OCI-LY3 (cell line): Measurements from ENCODE around the gene KCNAB1.

Experiments
- H2AFZ ChIP-seq: fragments of 200-600, 300-600 bp; shearing (Covaris generic); 2 replicates; pipeline ENCODE4 v1.6.0; 2014; ENCODE audit warnings: antibody characterized with exemption, low read depth, low read length
- H3K27ac ChIP-seq: fragments of 200-600, 300-600 bp; sonication (generic); 2 replicates; pipeline ENCODE4 v1.5.1; 2014; ENCODE audit warnings: mild to moderate bottlenecking, low read length, moderate library complexity, mixed read lengths
- H3K27me3 ChIP-seq: fragments of 200-600, 300-600 bp; sonication (generic); 2 replicates; pipeline ENCODE4 v1.6.1; 2014; ENCODE audit warnings: low read depth, low read length, mixed read lengths
- H3K36me3 ChIP-seq: fragments of 200-600, 300-600 bp; sonication (generic); replicated peaks from 2 replicates; pipeline ENCODE3; 2014; ENCODE audit warnings: low read depth, low read length, mixed read lengths
- H3K4me1 ChIP-seq: fragments of 300-600, 200-600 bp; sonication (generic); 2 replicates; pipeline ENCODE4 v1.6.1; 2014; ENCODE audit warnings: low read length, mixed read lengths
- H3K4me2 ChIP-seq: fragments of 200-600, 300-600 bp; sonication (generic); 2 replicates; pipeline ENCODE4 v1.6.1; 2014; ENCODE audit warnings: low read length, mixed read lengths
- H3K4me3 ChIP-seq: fragments of 300-600, 200-600 bp; sonication (generic); 2 replicates; pipeline ENCODE4 v1.5.1; 2014; ENCODE audit warnings: antibody characterized with exemption, mild to moderate bottlenecking, low read length, moderate library complexity
- H3K79me2 ChIP-seq: fragments of 300-600, 200-600 bp; shearing (Covaris generic); 2 replicates; pipeline ENCODE4 v1.6.1; 2014; ENCODE audit warnings: mild to moderate bottlenecking, low read length, mixed read lengths
- H3K9ac ChIP-seq: fragments of 300-600, 200-600 bp; shearing (Covaris generic); 2 replicates; pipeline ENCODE4 v1.6.0; 2014; ENCODE audit warnings: mild to moderate bottlenecking, low read length, moderate library complexity
- H3K9me3 ChIP-seq: fragments of 200-600, 300-600 bp; shearing (Covaris generic); 2 replicates; pipeline ENCODE4 v1.6.1; 2014; ENCODE audit warnings: low read length, mixed read lengths; ENCODE audit not compliant: insufficient read depth
- H4K20me1 ChIP-seq: fragments of 200-600, 300-600 bp; sonication (generic); 2 replicates; pipeline ENCODE4 v1.6.1; 2016; ENCODE audit warnings: low read length, mixed read lengths; ENCODE audit not compliant: insufficient read depth
- EZH2phosphoT487 ChIP-seq: fragments of 200-600 bp; shearing (Covaris generic); IDR thresholded peaks from 2 replicates; pipeline ENCODE4 v1.6.1; 2018; ENCODE audit warnings: antibody characterized with exemption, mixed run types, low read depth
- TF ChIP-seq, protein P1 (sequence below): fragments of 200-600, 300-600 bp; sonication (generic); IDR thresholded peaks from 2 replicates; pipeline ENCODE4 v1.5.1; 2014; ENCODE audit warnings: antibody characterized with exemption, low read length, low read depth

The KCNAB1 gene

DNA sequence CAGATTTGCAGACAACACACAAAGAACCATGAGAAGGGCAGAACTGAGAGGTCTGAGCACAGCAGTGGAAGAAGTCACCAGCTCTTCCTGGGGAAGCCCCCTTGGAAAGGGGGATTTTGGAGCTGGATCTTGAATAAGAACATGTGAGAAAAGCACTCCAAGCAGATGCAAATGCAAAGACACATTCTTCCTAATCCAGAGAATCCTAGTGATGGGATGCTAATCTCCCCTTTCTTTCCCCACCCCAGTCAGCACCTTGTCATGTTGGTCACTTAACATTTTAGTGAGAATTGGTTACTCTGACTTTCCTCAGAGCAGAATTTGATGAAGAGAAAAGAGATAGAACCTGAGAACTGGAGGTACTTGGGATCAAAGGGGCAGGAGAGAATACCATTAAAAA is 286.0 kb downstream of the KCNAB1 start:
- H3K9ac ChIP-seq, result no peak overlapping the region

DNA sequence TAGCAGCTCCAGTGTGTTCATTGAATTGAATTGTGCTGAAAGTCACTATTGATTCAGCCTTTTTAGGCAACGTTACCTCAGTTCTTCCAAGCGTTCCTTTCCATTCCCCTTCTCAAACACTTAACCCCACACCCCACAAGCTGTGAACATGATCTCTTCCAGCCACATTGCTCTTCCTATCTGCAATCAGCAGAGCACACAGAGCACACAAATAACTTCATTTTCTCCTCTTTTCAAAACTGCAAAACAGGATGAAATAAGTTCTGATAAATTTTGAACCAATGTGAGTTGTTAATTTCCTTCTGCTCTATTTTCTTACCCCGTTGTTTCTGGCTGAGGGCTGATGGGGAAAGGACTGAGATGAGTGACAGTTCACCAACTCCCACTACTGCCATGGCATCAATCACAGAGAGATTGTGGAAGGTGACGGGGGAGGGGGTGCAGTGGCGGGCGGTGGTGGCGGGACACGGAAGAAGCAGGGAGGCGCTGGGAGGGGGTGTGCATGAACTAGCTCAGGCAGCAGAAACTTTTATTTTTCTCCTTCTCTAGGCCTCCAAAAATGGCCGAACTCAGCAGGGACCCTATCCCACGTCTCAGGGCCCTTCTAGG is 287.3 kb downstream of the KCNAB1 start:
- H3K27ac ChIP-seq, result no peak overlapping the region
- no peaks in the 10 kb centered on the region for H3K9me3 ChIP-seq
- no peak overlapping the region for H2AFZ ChIP-seq
- no peaks in the 10 kb centered on the region for H3K79me2 ChIP-seq
- H4K20me1 ChIP-seq, result no peaks in the 10 kb centered on the region
- H3K27me3 ChIP-seq, result peaks cover 8% of the 10 kb centered on the region; the same call in 1 of the 2 replicates
- no peak overlapping the region for H3K9ac ChIP-seq
- TF ChIP-seq EZH2phosphoT487, result no peak
- TF ChIP-seq, protein P1, sequence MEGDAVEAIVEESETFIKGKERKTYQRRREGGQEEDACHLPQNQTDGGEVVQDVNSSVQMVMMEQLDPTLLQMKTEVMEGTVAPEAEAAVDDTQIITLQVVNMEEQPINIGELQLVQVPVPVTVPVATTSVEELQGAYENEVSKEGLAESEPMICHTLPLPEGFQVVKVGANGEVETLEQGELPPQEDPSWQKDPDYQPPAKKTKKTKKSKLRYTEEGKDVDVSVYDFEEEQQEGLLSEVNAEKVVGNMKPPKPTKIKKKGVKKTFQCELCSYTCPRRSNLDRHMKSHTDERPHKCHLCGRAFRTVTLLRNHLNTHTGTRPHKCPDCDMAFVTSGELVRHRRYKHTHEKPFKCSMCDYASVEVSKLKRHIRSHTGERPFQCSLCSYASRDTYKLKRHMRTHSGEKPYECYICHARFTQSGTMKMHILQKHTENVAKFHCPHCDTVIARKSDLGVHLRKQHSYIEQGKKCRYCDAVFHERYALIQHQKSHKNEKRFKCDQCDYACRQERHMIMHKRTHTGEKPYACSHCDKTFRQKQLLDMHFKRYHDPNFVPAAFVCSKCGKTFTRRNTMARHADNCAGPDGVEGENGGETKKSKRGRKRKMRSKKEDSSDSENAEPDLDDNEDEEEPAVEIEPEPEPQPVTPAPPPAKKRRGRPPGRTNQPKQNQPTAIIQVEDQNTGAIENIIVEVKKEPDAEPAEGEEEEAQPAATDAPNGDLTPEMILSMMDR, result no peak
- H3K4me2 ChIP-seq, result no peak overlapping the region
- no peaks in the 10 kb centered on the region for H3K4me1 ChIP-seq
- no peak overlapping the region for H3K4me3 ChIP-seq
- no peaks in the 10 kb centered on the region for H3K36me3 ChIP-seq

More for the DNA sequence above, 286.0 kb downstream of the KCNAB1 start:
- H3K36me3 ChIP-seq, result no peaks in the 10 kb centered on the region
- no peak overlapping the region for H3K4me2 ChIP-seq
- H3K4me1 ChIP-seq, result no peaks in the 10 kb centered on the region
- no peak overlapping the region for H3K27ac ChIP-seq
- no peaks in the 10 kb centered on the region for H3K9me3 ChIP-seq
- no peaks in the 10 kb centered on the region for H3K79me2 ChIP-seq
- H4K20me1 ChIP-seq, result no peaks in the 10 kb centered on the region
- H3K27me3 ChIP-seq, result peaks cover 8% of the 10 kb centered on the region; the same call in 1 of the 2 replicates
- no peak overlapping the region for H3K4me3 ChIP-seq
- H2AFZ ChIP-seq, result no peak overlapping the region
- TF ChIP-seq, protein P1, result no peak
- no peak for TF ChIP-seq EZH2phosphoT487

DNA sequence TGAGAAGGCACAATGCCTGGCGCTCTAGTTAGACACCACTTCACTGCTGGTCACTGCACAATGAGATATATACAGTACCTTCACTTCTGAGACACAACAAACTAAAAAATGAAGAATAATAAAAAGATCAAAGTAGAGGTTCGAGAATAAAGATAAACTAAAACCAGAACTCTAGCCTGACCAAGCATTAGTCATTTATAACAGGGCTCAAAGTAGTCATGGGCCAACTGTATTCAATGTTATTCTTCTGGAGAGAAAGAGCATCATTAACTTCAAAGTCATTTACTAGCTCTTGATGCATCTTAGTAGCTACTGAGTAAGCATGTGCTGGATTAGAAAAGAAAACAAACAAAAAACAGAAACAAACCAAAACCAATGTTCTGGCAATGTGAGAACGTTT is 289.3 kb downstream of the KCNAB1 start:
- Histone ChIP-seq H3K27me3 (0 out of 2 replicates have a peak, but pooled peaks cover 5% of the 10 kb centered on the region), H3K9ac (no peak overlapping the region), H3K79me2 (no peaks in the 10 kb centered on the region), H3K36me3 (no peaks in the 10 kb centered on the region), H3K4me1 (no peaks in the 10 kb centered on the region), H4K20me1 (no peaks in the 10 kb centered on the region), H3K4me3 (no peak overlapping the region), H3K9me3 (no peaks in the 10 kb centered on the region), H3K27ac (no peak overlapping the region), H2AFZ (no peak overlapping the region), H3K4me2 (no peak overlapping the region)
- no peak for TF ChIP-seq EZH2phosphoT487
- TF ChIP-seq, protein P1, result no peak

DNA sequence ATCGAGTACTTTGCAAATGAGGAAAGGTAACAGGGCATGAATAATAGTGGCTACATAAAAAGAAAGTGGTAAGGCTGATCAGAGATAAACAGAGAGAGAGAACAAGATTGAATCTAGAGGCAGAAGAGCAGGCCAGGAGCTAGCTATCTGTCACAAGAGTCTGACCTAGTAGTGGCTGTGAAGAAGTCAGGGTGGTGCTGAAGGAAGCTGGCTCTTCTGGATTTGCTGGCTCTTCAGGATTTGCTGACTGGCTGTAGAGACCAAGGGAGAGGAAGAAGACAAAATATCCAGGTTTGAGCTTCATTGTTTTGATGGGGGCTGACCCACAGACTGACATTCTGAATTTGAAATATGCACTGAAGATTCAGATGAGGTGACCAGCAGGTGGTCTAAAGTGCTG is 292.2 kb downstream of the KCNAB1 start:
- TF ChIP-seq EZH2phosphoT487, result no peak
- TF ChIP-seq, protein P1, result no peak
- Histone ChIP-seq H3K36me3 (no peaks in the 10 kb centered on the region), H3K79me2 (no peaks in the 10 kb centered on the region), H3K27me3 (no peaks in the 10 kb centered on the region), H4K20me1 (no peaks in the 10 kb centered on the region), H3K4me3 (no peak overlapping the region), H3K4me1 (no peaks in the 10 kb centered on the region), H3K4me2 (no peak overlapping the region), H3K9ac (no peak overlapping the region), H2AFZ (no peak overlapping the region), H3K27ac (no peak overlapping the region), H3K9me3 (no peaks in the 10 kb centered on the region)
